Measurements from ENCODE around the gene XPR1.

DNA sequence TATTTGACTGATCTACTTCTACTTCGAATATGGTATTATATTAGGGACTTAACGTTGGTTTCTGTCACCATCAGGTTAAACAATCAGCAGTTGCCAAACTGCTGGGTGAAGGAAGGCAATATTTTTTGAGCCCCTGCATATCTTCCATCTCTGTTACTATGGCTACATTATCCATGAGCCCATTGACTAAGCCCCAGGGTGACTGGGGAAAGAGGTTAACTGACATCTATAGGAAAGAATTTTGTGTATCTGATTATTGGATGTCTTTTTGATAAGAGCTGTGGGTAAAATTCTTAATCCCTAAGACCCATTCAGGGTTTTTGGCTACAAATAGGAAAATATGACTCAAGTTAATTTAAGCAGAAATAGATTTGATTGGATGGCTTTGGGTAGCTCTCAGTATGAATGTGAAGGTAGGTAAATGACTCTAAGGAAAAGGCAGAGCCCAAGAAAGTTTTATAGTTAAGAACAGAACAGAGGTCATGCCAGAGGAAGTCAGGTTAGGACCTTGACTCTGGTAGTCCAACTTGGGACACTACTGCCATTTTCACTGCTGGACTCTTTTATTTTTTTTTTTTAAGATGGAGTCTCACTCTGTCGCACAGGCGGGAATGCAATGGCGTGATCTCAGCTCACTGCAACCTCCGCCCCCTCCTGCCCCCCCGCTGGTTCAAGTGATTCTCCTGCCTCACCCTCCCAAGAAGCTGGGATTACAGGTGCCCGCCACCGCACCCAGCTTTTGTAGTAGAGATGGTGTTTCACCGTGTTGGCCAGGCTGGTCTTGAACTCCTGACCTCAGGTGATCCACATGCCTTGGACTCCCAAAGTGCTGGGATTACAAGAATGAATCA is 8.9 kb upstream of the XPR1 start:
- TF ChIP-seq, protein P1, sequence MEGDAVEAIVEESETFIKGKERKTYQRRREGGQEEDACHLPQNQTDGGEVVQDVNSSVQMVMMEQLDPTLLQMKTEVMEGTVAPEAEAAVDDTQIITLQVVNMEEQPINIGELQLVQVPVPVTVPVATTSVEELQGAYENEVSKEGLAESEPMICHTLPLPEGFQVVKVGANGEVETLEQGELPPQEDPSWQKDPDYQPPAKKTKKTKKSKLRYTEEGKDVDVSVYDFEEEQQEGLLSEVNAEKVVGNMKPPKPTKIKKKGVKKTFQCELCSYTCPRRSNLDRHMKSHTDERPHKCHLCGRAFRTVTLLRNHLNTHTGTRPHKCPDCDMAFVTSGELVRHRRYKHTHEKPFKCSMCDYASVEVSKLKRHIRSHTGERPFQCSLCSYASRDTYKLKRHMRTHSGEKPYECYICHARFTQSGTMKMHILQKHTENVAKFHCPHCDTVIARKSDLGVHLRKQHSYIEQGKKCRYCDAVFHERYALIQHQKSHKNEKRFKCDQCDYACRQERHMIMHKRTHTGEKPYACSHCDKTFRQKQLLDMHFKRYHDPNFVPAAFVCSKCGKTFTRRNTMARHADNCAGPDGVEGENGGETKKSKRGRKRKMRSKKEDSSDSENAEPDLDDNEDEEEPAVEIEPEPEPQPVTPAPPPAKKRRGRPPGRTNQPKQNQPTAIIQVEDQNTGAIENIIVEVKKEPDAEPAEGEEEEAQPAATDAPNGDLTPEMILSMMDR (IDR thresholded peaks at IDR 0.05), result no peak
- TF ChIP-seq EP300 (IDR thresholded peaks at IDR 0.05), result no peak
- no peak for TF ChIP-seq POLR2A (IDR thresholded peaks at IDR 0.05)
